LNCaP clone FGC (cell line): ENCODE results near the gene TRIP6.

Source experiments
- DNase-seq: peaks from one replicate; pipeline ENCODE4 v3.0.0-alpha.2; 2011; ENCODE audit warnings: low read depth
- H3K4me3 ChIP-seq: 2 replicates; pipeline ENCODE4 v1.5.1; 2011; ENCODE audit warnings: mild to moderate bottlenecking, low read depth, low read length, control low read depth
- CTCF ChIP-seq: IDR thresholded peaks from 2 replicates; pipeline ENCODE4 v1.5.1; 2012; ENCODE audit warnings: mild to moderate bottlenecking; ENCODE audit not compliant: control insufficient read depth, insufficient read depth; ENCODE audit errors: extremely low read depth

The TRIP6 gene

GRCh38 chr7:100921039-100921438, 53.9 kb downstream of the TRIP6 start:
- TF ChIP-seq CTCF = no peak
- H3K4me3 ChIP-seq = no peak overlapping the region
- DNase-seq = no peak
